ENCODE measurements around the gene ATRX.

GRCh38 chrX:77639820-77640219 lies 146.2 kb downstream of the ATRX start:
- TF ChIP-seq CTCF (IDR thresholded peaks at IDR 0.05; ENCODE audit: extremely low read depth in 1 of 2, insufficient read depth in 1 of 2, low read depth in 1 of 2, low read length in 2 of 2) (no peak), EZH2 (IDR thresholded peaks at IDR 0.05; ENCODE audit: borderline replicate concordance, low read depth, low read length, severe bottlenecking) (no peak), POLR2A (IDR thresholded peaks at IDR 0.05; ENCODE audit: low read depth, low read length) (no peak), POLR2AphosphoS5 (IDR thresholded peaks at IDR 0.05; ENCODE audit: insufficient read depth, low read depth, low read length) (no peak), MAX (IDR thresholded peaks at IDR 0.05; ENCODE audit: insufficient read depth, insufficient read length) (no peak), JUN (IDR thresholded peaks at IDR 0.05; ENCODE audit: borderline replicate concordance, insufficient read depth, insufficient read length, low read depth) (no peak)
